ENCODE results near the gene RAI1. TPM values are rescaled to one million over a fixed set of nuclear protein-coding genes. Genes with fewer than 3 reads are reported as not detected.

RAI1 gene
- total and polyA plus RNA-seq, 2 of the 13 experiments (the other 11 are each of a cell fraction or from before 2014, with no cell fraction given): 3.4 to 5.2 TPM

DNA sequence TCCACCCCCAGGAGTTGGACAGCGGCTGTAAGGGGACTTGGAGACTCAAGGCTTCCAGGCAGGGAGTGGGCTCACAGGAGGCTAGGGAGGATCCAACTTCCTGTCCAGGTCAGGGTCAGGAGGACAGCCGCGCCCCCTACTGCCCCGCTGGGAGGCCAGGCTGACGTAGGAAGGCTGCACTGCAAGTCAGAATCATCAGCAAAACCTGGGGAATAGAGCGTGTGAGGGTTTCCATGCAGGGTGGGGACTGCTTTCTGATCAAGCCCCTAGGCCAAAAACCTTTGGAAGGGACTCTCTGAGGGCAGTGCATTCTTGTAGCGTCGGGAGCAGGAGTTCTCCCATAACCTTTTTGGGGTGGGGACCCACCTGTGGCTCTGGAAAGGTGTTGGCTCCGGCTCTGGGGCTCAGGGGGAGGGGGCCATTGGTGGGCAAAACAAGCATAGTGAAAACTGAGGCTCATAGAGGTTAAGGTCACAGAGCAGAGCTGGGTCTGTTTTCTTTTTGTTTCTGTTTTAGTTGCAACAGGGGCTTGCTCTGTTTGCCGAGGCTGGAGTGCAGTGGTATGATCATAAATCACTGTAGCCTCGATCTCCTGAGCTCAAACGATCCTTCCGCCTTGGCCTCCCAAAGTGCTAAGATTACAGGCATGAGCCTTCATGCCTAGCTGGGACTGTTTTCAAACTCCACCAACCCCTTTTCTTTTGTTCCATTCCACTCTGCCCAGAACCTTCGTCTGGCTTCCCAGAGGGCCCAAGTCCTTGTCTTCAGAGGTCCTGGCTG is 22.1 kb downstream of the RAI1 start (continued):
- TF ChIP-seq, protein P1, sequence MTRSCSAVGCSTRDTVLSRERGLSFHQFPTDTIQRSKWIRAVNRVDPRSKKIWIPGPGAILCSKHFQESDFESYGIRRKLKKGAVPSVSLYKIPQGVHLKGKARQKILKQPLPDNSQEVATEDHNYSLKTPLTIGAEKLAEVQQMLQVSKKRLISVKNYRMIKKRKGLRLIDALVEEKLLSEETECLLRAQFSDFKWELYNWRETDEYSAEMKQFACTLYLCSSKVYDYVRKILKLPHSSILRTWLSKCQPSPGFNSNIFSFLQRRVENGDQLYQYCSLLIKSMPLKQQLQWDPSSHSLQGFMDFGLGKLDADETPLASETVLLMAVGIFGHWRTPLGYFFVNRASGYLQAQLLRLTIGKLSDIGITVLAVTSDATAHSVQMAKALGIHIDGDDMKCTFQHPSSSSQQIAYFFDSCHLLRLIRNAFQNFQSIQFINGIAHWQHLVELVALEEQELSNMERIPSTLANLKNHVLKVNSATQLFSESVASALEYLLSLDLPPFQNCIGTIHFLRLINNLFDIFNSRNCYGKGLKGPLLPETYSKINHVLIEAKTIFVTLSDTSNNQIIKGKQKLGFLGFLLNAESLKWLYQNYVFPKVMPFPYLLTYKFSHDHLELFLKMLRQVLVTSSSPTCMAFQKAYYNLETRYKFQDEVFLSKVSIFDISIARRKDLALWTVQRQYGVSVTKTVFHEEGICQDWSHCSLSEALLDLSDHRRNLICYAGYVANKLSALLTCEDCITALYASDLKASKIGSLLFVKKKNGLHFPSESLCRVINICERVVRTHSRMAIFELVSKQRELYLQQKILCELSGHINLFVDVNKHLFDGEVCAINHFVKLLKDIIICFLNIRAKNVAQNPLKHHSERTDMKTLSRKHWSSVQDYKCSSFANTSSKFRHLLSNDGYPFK (CRISPR knock-in tag; IDR thresholded peaks at IDR 0.05; ENCODE audit: borderline replicate concordance): peak; percentile 33; the same call in 1 of the 2 replicates
- TF ChIP-seq NFKBIZ (CRISPR knock-in tag; IDR thresholded peaks at IDR 0.05) (no peak), NCOA1 (CRISPR knock-in tag; IDR thresholded peaks at IDR 0.05) (no peak), ZNF292 (CRISPR knock-in tag; IDR thresholded peaks at IDR 0.05; ENCODE audit: borderline replicate concordance, low read depth) (peak; percentile 39; the same call in 1 of the 2 replicates), GTF2F1 (IDR thresholded peaks at IDR 0.05; ENCODE audit: low read length) (no peak), ZNF34 (CRISPR knock-in tag; IDR thresholded peaks at IDR 0.05; ENCODE audit: borderline replicate concordance) (no peak), MXI1 (IDR thresholded peaks at IDR 0.05; ENCODE audit: borderline replicate concordance, low read depth, low read length) (no peak), KDM4B (CRISPR knock-in tag; IDR thresholded peaks at IDR 0.05) (no peak), KAT8 (CRISPR knock-in tag; IDR thresholded peaks at IDR 0.05) (no peak), PHF5A (CRISPR knock-in tag; IDR thresholded peaks at IDR 0.05; ENCODE audit: low read depth, unreplicated experiment) (no peak), MIER3 (CRISPR knock-in tag; IDR thresholded peaks at IDR 0.05; ENCODE audit: borderline replicate concordance) (0 out of 2 replicates have a peak, but pooled peaks have one; percentile 7), ZKSCAN8 (CRISPR knock-in tag; IDR thresholded peaks at IDR 0.05; ENCODE audit: borderline replicate concordance) (peak; percentile 64; the same call in 1 of the 2 replicates), NR2F1 (CRISPR knock-in tag; IDR thresholded peaks at IDR 0.05) (peak in 1 of 2 experiments; percentile 53; a peak in 1 of 4 replicates)
- TF ChIP-seq, protein P2, sequence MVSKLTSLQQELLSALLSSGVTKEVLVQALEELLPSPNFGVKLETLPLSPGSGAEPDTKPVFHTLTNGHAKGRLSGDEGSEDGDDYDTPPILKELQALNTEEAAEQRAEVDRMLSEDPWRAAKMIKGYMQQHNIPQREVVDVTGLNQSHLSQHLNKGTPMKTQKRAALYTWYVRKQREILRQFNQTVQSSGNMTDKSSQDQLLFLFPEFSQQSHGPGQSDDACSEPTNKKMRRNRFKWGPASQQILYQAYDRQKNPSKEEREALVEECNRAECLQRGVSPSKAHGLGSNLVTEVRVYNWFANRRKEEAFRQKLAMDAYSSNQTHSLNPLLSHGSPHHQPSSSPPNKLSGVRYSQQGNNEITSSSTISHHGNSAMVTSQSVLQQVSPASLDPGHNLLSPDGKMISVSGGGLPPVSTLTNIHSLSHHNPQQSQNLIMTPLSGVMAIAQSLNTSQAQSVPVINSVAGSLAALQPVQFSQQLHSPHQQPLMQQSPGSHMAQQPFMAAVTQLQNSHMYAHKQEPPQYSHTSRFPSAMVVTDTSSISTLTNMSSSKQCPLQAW (CRISPR knock-in tag; IDR thresholded peaks at IDR 0.05): 0 out of 2 replicates have a peak, but pooled peaks have one; percentile 27
- TF ChIP-seq, protein P3, sequence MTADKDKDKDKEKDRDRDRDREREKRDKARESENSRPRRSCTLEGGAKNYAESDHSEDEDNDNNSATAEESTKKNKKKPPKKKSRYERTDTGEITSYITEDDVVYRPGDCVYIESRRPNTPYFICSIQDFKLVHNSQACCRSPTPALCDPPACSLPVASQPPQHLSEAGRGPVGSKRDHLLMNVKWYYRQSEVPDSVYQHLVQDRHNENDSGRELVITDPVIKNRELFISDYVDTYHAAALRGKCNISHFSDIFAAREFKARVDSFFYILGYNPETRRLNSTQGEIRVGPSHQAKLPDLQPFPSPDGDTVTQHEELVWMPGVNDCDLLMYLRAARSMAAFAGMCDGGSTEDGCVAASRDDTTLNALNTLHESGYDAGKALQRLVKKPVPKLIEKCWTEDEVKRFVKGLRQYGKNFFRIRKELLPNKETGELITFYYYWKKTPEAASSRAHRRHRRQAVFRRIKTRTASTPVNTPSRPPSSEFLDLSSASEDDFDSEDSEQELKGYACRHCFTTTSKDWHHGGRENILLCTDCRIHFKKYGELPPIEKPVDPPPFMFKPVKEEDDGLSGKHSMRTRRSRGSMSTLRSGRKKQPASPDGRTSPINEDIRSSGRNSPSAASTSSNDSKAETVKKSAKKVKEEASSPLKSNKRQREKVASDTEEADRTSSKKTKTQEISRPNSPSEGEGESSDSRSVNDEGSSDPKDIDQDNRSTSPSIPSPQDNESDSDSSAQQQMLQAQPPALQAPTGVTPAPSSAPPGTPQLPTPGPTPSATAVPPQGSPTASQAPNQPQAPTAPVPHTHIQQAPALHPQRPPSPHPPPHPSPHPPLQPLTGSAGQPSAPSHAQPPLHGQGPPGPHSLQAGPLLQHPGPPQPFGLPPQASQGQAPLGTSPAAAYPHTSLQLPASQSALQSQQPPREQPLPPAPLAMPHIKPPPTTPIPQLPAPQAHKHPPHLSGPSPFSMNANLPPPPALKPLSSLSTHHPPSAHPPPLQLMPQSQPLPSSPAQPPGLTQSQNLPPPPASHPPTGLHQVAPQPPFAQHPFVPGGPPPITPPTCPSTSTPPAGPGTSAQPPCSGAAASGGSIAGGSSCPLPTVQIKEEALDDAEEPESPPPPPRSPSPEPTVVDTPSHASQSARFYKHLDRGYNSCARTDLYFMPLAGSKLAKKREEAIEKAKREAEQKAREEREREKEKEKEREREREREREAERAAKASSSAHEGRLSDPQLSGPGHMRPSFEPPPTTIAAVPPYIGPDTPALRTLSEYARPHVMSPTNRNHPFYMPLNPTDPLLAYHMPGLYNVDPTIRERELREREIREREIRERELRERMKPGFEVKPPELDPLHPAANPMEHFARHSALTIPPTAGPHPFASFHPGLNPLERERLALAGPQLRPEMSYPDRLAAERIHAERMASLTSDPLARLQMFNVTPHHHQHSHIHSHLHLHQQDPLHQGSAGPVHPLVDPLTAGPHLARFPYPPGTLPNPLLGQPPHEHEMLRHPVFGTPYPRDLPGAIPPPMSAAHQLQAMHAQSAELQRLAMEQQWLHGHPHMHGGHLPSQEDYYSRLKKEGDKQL (CRISPR knock-in tag; IDR thresholded peaks at IDR 0.05; ENCODE audit: low read depth): no peak
- TF ChIP-seq, protein P4, sequence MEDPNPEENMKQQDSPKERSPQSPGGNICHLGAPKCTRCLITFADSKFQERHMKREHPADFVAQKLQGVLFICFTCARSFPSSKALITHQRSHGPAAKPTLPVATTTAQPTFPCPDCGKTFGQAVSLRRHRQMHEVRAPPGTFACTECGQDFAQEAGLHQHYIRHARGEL (CRISPR knock-in tag; IDR thresholded peaks at IDR 0.05): no peak

Measured in HepG2 (cell line).